A673 (cell line): ENCODE results near the gene SMAD3. TPM values are rescaled to one million over a fixed set of nuclear protein-coding genes. Genes with fewer than 3 reads are reported as not detected.

Source experiments
- BruUV-seq: library from RNA; stranded (reverse); fragments of 400-500 nt; replicated peaks from 2 replicates; lab custom pipeline; 2021; lab: Mats Ljungman, UMichigan
- CTCF ChIA-PET: fragments of 300-600 bp; sonication (Branson Sonifier 250); formaldehyde crosslinking; loops from one replicate; lab custom pipeline; 2022; ENCODE audit warnings: antibody characterized with exemption; lab: Charles Lee
- POLR2A ChIA-PET: fragments of 300-600 bp; sonication (Branson Sonifier 250); formaldehyde crosslinking; loops from one replicate; lab custom pipeline; 2022; ENCODE audit warnings: antibody characterized with exemption; ENCODE audit not compliant: low non-redundant PET; lab: Charles Lee
- DNase-seq: peaks from one replicate; pipeline ENCODE4 v3.0.0-alpha.2; 2015; ENCODE audit warnings: low spot score
- H3K27ac ChIP-seq: fragments of 200-600 bp; sonication (generic); 2 replicates; pipeline ENCODE4 v1.5.1; 2016; ENCODE audit warnings: mixed run types, low read depth, mild to moderate bottlenecking, mixed read lengths, antibody characterized with exemption, low read length; ENCODE audit not compliant: poor library complexity, severe bottlenecking
- H3K27me3 ChIP-seq: fragments of 200-600 bp; sonication (generic); replicated peaks from 2 replicates; pipeline ENCODE4 v1.6.1; 2017; ENCODE audit warnings: mixed run types, low read depth, mild to moderate bottlenecking, mixed read lengths, antibody characterized with exemption, low read length; ENCODE audit not compliant: insufficient read depth, poor library complexity
- H3K36me3 ChIP-seq: fragments of 200-600 bp; sonication (generic); 2 replicates; pipeline ENCODE4 v1.6.1; 2016; ENCODE audit warnings: mixed run types, mild to moderate bottlenecking, mixed read lengths, antibody characterized with exemption, low read length; ENCODE audit not compliant: insufficient read depth, poor library complexity, severe bottlenecking
- H3K4me1 ChIP-seq: fragments of 200-600 bp; sonication (generic); 2 replicates; pipeline ENCODE4 v1.6.1; 2017; ENCODE audit warnings: mixed run types, mild to moderate bottlenecking, mixed read lengths, antibody characterized with exemption, low read length; ENCODE audit not compliant: insufficient read depth, poor library complexity, severe bottlenecking
- H3K4me3 ChIP-seq: fragments of 200-600 bp; sonication (generic); 2 replicates; pipeline ENCODE4 v1.5.1; 2016; ENCODE audit warnings: low read depth, mixed run types, mild to moderate bottlenecking, mixed read lengths, low read length; ENCODE audit not compliant: poor library complexity, severe bottlenecking
- H3K9me3 ChIP-seq: fragments of 200-600 bp; sonication (generic); 2 replicates; pipeline ENCODE4 v1.6.1; 2016; ENCODE audit warnings: mixed run types, low read depth, mild to moderate bottlenecking, mixed read lengths, antibody characterized with exemption, low read length; ENCODE audit not compliant: poor library complexity, severe bottlenecking
- CTCF ChIP-seq: fragments of 300-800, 200-600 bp; sonication (generic); conservative IDR thresholded peaks from 2 replicates; pipeline ENCODE4 v1.5.1; 2017; ENCODE audit warnings: low read depth, mild to moderate bottlenecking, antibody characterized with exemption, low read length, moderate library complexity, mixed read lengths
- EZH2 ChIP-seq: fragments of 200-600 bp; sonication (generic); IDR thresholded peaks from 2 replicates; pipeline ENCODE4 v1.6.1; 2017; ENCODE audit warnings: borderline replicate concordance, low read depth, mild to moderate bottlenecking, mixed read lengths, antibody characterized with exemption, low read length; ENCODE audit not compliant: poor library complexity, severe bottlenecking
- intact Hi-C: fragments of 100-400 bp; cut with micrococcal nuclease; formaldehyde crosslinking; loops from one replicate; pipeline ENCODE4 v1.10.0; 2022; ENCODE audit not compliant: unreplicated experiment
- total RNA-seq: library from RNA; stranded (reverse); gene quantifications from 2 replicates; pipeline ENCODE4 v1.2.3, GENCODE V29; 2021

SMAD3 gene
- total RNA-seq, 1 experiment from 2014 or later = 31.0 TPM

GRCh38 chr15:67174446-67174845 is 109.0 kb downstream of the SMAD3 start:
- ChIA-PET POLR2A (no interaction called here), CTCF (no interaction called here)
- Histone ChIP-seq H3K4me3 (no peak overlapping the region), H3K27me3 (no peaks in the 10 kb centered on the region), H3K27ac (no peak overlapping the region), H3K4me1 (peaks cover 28% of the 10 kb centered on the region), H3K9me3 (no peaks in the 10 kb centered on the region), H3K36me3 (no peaks in the 10 kb centered on the region)
- no peak for DNase-seq
- BruUV-seq = no TSS peak
- TF ChIP-seq EZH2 (no peak), CTCF (no peak)
- intact Hi-C loops = no loop called here

- Histone ChIP-seq H3K4me1 (peaks cover 28% of the 10 kb centered on the region), H3K9me3 (no peaks in the 10 kb centered on the region), H3K36me3 (no peaks in the 10 kb centered on the region), H3K27ac (peak overlapping the region; percentile 58), H3K27me3 (no peaks in the 10 kb centered on the region), H3K4me3 (no peak overlapping the region)
- BruUV-seq = no TSS peak
- DNase-seq = no peak
- intact Hi-C loops = no loop called here
- CTCF ChIA-PET = no interaction called here
- POLR2A ChIA-PET = no interaction called here
- TF ChIP-seq EZH2 (no peak), CTCF (no peak)
Measured at GRCh38 chr15:67174864-67175573, 109.6 kb downstream of the SMAD3 start.

GRCh38 chr15:67175643-67176071 is 110.3 kb downstream of the SMAD3 start:
- ChIA-PET CTCF (no interaction called here), POLR2A (no interaction called here)
- peaks cover 28% of the 10 kb centered on the region for H3K4me1 ChIP-seq

More at GRCh38 chr15:67175643-67176071, 110.3 kb downstream of the SMAD3 start:
- no peaks in the 10 kb centered on the region for H3K27me3 ChIP-seq
- TF ChIP-seq EZH2 = no peak
- no peaks in the 10 kb centered on the region for H3K36me3 ChIP-seq
- peak overlapping the region; percentile 58 for H3K27ac ChIP-seq
- BruUV-seq = no TSS peak
- no peak overlapping the region for H3K4me3 ChIP-seq
- intact Hi-C loops = no loop called here
- DNase-seq = peak; percentile 79
- H3K9me3 ChIP-seq = no peaks in the 10 kb centered on the region
